ENCODE results near the gene MDH2. TPM values are rescaled to one million over a fixed set of nuclear protein-coding genes. Genes with fewer than 3 reads are reported as not detected.

The MDH2 gene
- total and polyA plus RNA-seq, 2 experiments from 2014 or later = 68.5 to 236 TPM

GRCh38 chr7:76064208-76064970, 16.5 kb downstream of the MDH2 start:
- TF ChIP-seq EZH2phosphoT487 (IDR thresholded peaks at IDR 0.05; ENCODE audit: low read depth, severe bottlenecking, unreplicated experiment) (no peak), CTCF (IDR thresholded peaks at IDR 0.05; ENCODE audit: poor library complexity) (no peak), EZH2 (IDR thresholded peaks at IDR 0.05; ENCODE audit: borderline replicate concordance) (no peak)
- H3K79me2 ChIP-seq = no peaks in the 10 kb centered on the region
- DNase-seq (ENCODE audit: low spot score) = no peak
- no peaks in the 10 kb centered on the region for H3K9me2 ChIP-seq (replicated peaks; ENCODE audit: insufficient read depth)
- H3K4me2 ChIP-seq = no peak overlapping the region
- no peak overlapping the region for H3K27ac ChIP-seq
- no peak overlapping the region for H2AFZ ChIP-seq
- no peaks in the 10 kb centered on the region for H4K20me1 ChIP-seq (ENCODE audit: insufficient read depth, poor library complexity, severe bottlenecking)
- H3K27me3 ChIP-seq = no peaks in the 10 kb centered on the region
- no peak overlapping the region for H3K4me3 ChIP-seq
- H3K36me3 ChIP-seq (replicated peaks; ENCODE audit: insufficient read depth, low read depth) = no peaks in the 10 kb centered on the region
- no peaks in the 10 kb centered on the region for H3K4me1 ChIP-seq (ENCODE audit: insufficient read depth)
- 96% methylated on average over 24 of the region's 24 CpGs for WGBS (ENCODE audit: low lambda C conversion rate, missing lambda C conversion rate)
- H3K9me3 ChIP-seq (ENCODE audit: low read depth) = no peaks in the 10 kb centered on the region

- H4K20me1 ChIP-seq (ENCODE audit: insufficient read depth, poor library complexity, severe bottlenecking) = no peaks in the 10 kb centered on the region
- no peak overlapping the region for H3K27ac ChIP-seq
- H3K27me3 ChIP-seq = no peaks in the 10 kb centered on the region
- no peak overlapping the region for H2AFZ ChIP-seq
- no peaks in the 10 kb centered on the region for H3K9me3 ChIP-seq (ENCODE audit: low read depth)
- no peak overlapping the region for H3K4me3 ChIP-seq
- 94% methylated on average over 14 of the region's 14 CpGs for WGBS (ENCODE audit: low lambda C conversion rate, missing lambda C conversion rate)
- H3K36me3 ChIP-seq (replicated peaks; ENCODE audit: insufficient read depth, low read depth) = no peaks in the 10 kb centered on the region
- H3K9me2 ChIP-seq (replicated peaks; ENCODE audit: insufficient read depth) = no peaks in the 10 kb centered on the region
- TF ChIP-seq EZH2 (IDR thresholded peaks at IDR 0.05; ENCODE audit: borderline replicate concordance) (no peak), CTCF (IDR thresholded peaks at IDR 0.05; ENCODE audit: poor library complexity) (no peak), EZH2phosphoT487 (IDR thresholded peaks at IDR 0.05; ENCODE audit: low read depth, severe bottlenecking, unreplicated experiment) (no peak)
- H3K4me1 ChIP-seq (ENCODE audit: insufficient read depth) = no peaks in the 10 kb centered on the region
- H3K79me2 ChIP-seq = no peaks in the 10 kb centered on the region
- DNase-seq (ENCODE audit: low spot score) = no peak
- no peak overlapping the region for H3K4me2 ChIP-seq
These were observed 17.2 kb downstream of the MDH2 start for GRCh38 chr7:76065016-76065612.

- Histone ChIP-seq H3K4me1 (ENCODE audit: insufficient read depth) (no peaks in the 10 kb centered on the region), H4K20me1 (ENCODE audit: insufficient read depth, poor library complexity, severe bottlenecking) (no peaks in the 10 kb centered on the region), H3K27ac (no peak overlapping the region), H3K9me3 (ENCODE audit: low read depth) (no peaks in the 10 kb centered on the region), H3K27me3 (no peaks in the 10 kb centered on the region), H3K4me2 (no peak overlapping the region), H3K9me2 (replicated peaks; ENCODE audit: insufficient read depth) (no peaks in the 10 kb centered on the region), H3K79me2 (no peaks in the 10 kb centered on the region), H3K36me3 (replicated peaks; ENCODE audit: insufficient read depth, low read depth) (no peaks in the 10 kb centered on the region), H3K4me3 (no peak overlapping the region), H2AFZ (no peak overlapping the region)
- TF ChIP-seq CTCF (IDR thresholded peaks at IDR 0.05; ENCODE audit: poor library complexity) (no peak), EZH2 (IDR thresholded peaks at IDR 0.05; ENCODE audit: borderline replicate concordance) (no peak), EZH2phosphoT487 (IDR thresholded peaks at IDR 0.05; ENCODE audit: low read depth, severe bottlenecking, unreplicated experiment) (no peak)
- 95% methylated on average over 14 of the region's 14 CpGs for WGBS (ENCODE audit: low lambda C conversion rate, missing lambda C conversion rate)
- no peak for DNase-seq (ENCODE audit: low spot score)
These were observed 19.0 kb downstream of the MDH2 start for GRCh38 chr7:76066716-76067503.

Data from hepatocyte (in vitro differentiated cells).